ENCODE results near the gene DOCK3. TPM values are rescaled to one million over a fixed set of nuclear protein-coding genes. Genes with fewer than 3 reads are reported as not detected.

DOCK3 gene
- total RNA-seq, 1 experiment from 2014 or later: 5.6 TPM

DNA sequence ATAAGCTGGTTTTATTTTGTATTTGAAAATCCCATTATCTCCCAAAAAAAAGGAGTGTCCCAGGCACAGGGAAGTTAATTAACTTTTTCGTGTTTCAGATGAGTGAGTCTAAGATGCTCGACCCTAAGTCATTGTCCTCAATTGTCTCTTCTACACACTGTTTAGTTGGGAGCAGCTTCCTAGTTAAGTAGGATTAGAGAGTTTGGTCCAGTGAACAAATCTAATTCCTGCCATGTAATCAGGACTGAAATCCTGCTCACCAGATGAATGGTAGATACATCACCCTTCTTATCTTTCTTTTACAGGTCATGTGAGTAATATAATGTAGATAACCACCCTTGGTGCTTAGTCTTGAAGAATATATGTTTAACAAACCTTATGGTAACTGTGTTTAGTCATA is 481.4 kb downstream of the DOCK3 start:
- Mint-ChIP-seq H3K4me3 (no peak overlapping the region), H3K36me3 (peaks cover 2% of the 10 kb centered on the region; the same call in 1 of the 2 replicates), H3K27ac (no peak overlapping the region), H3K9me3 (peaks cover 13% of the 10 kb centered on the region), H3K27me3 (ENCODE audit: low read depth) (peaks cover 3% of the 10 kb centered on the region; the same call in 1 of the 2 replicates), H3K4me1 (no peaks in the 10 kb centered on the region)
- DNase-seq (ENCODE audit: low spot score) (no peak), ATAC-seq (no peak)
- TF ChIP-seq, protein P1, sequence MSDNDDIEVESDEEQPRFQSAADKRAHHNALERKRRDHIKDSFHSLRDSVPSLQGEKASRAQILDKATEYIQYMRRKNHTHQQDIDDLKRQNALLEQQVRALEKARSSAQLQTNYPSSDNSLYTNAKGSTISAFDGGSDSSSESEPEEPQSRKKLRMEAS (CRISPR knock-in tag; IDR thresholded peaks at IDR 0.05): no peak
- TF ChIP-seq MXD4 (CRISPR knock-in tag; IDR thresholded peaks at IDR 0.05; ENCODE audit: borderline replicate concordance): no peak
- TF ChIP-seq SMAD3 (CRISPR knock-in tag; IDR thresholded peaks at IDR 0.05; ENCODE audit: borderline replicate concordance): no peak
- TF ChIP-seq, protein P2, sequence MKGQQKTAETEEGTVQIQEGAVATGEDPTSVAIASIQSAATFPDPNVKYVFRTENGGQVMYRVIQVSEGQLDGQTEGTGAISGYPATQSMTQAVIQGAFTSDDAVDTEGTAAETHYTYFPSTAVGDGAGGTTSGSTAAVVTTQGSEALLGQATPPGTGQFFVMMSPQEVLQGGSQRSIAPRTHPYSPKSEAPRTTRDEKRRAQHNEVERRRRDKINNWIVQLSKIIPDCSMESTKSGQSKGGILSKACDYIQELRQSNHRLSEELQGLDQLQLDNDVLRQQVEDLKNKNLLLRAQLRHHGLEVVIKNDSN (CRISPR knock-in tag; IDR thresholded peaks at IDR 0.05): no peak
- TF ChIP-seq, protein P3, sequence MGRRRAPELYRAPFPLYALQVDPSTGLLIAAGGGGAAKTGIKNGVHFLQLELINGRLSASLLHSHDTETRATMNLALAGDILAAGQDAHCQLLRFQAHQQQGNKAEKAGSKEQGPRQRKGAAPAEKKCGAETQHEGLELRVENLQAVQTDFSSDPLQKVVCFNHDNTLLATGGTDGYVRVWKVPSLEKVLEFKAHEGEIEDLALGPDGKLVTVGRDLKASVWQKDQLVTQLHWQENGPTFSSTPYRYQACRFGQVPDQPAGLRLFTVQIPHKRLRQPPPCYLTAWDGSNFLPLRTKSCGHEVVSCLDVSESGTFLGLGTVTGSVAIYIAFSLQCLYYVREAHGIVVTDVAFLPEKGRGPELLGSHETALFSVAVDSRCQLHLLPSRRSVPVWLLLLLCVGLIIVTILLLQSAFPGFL (CRISPR knock-in tag; IDR thresholded peaks at IDR 0.05; ENCODE audit: borderline replicate concordance): no peak
- TF ChIP-seq, protein P4, sequence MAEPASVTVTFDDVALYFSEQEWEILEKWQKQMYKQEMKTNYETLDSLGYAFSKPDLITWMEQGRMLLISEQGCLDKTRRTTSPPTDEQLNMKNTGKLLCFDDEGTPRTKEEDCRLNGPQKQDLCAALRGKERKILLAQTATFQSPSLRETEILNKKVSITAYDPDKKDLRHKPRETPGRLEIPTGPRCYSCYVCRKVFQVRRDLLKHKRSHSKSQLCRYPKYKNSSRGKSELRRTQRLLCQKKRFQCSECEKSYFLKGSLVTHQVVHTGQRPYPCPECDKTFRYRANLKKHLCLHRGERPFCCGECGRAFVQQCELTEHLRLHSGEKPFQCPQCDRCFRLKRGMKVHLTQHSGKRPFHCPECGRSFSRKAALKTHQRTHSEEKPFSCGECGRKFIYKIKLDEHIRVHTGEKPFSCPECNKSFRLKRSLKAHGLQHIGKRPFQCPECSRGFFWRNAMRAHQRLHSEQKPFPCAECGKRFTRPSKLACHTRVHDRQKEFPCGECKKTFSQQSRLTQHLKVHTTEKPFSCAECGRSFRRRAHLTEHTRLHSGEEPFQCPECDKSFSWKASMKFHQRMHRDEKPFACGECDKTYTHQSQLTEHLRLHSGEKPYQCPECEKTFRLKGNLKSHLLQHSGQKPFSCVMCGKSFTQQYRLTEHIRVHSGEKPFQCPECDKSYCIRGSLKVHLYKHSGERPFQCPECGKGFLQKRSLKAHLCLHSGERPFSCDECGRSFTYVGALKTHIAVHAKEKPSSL (CRISPR knock-in tag; conservative IDR thresholded peaks at IDR 0.05): no peak
- TF ChIP-seq, protein P5, sequence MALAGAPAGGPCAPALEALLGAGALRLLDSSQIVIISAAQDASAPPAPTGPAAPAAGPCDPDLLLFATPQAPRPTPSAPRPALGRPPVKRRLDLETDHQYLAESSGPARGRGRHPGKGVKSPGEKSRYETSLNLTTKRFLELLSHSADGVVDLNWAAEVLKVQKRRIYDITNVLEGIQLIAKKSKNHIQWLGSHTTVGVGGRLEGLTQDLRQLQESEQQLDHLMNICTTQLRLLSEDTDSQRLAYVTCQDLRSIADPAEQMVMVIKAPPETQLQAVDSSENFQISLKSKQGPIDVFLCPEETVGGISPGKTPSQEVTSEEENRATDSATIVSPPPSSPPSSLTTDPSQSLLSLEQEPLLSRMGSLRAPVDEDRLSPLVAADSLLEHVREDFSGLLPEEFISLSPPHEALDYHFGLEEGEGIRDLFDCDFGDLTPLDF (CRISPR knock-in tag; IDR thresholded peaks at IDR 0.05): no peak
- no peak for TF ChIP-seq ESRRA (CRISPR knock-in tag; IDR thresholded peaks at IDR 0.05; ENCODE audit: borderline replicate concordance)
- TF ChIP-seq NFATC4 (CRISPR knock-in tag; IDR thresholded peaks at IDR 0.05): no peak
- no peak for TF ChIP-seq NR2C2 (CRISPR knock-in tag; IDR thresholded peaks at IDR 0.05)
- no peak for TF ChIP-seq ZNF232 (CRISPR knock-in tag; IDR thresholded peaks at IDR 0.05)
- TF ChIP-seq, protein P6, sequence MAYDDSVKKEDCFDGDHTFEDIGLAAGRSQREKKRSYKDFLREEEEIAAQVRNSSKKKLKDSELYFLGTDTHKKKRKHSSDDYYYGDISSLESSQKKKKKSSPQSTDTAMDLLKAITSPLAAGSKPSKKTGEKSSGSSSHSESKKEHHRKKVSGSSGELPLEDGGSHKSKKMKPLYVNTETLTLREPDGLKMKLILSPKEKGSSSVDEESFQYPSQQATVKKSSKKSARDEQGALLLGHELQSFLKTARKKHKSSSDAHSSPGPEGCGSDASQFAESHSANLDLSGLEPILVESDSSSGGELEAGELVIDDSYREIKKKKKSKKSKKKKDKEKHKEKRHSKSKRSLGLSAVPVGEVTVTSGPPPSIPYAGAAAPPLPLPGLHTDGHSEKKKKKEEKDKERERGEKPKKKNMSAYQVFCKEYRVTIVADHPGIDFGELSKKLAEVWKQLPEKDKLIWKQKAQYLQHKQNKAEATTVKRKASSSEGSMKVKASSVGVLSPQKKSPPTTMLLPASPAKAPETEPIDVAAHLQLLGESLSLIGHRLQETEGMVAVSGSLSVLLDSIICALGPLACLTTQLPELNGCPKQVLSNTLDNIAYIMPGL (CRISPR knock-in tag; IDR thresholded peaks at IDR 0.05): no peak
- TF ChIP-seq, protein P7, sequence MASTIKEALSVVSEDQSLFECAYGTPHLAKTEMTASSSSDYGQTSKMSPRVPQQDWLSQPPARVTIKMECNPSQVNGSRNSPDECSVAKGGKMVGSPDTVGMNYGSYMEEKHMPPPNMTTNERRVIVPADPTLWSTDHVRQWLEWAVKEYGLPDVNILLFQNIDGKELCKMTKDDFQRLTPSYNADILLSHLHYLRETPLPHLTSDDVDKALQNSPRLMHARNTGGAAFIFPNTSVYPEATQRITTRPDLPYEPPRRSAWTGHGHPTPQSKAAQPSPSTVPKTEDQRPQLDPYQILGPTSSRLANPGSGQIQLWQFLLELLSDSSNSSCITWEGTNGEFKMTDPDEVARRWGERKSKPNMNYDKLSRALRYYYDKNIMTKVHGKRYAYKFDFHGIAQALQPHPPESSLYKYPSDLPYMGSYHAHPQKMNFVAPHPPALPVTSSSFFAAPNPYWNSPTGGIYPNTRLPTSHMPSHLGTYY (CRISPR knock-in tag; IDR thresholded peaks at IDR 0.05): no peak
- no peak for TF ChIP-seq MYBL2 (CRISPR knock-in tag; IDR thresholded peaks at IDR 0.05)
- TF ChIP-seq, protein P8, sequence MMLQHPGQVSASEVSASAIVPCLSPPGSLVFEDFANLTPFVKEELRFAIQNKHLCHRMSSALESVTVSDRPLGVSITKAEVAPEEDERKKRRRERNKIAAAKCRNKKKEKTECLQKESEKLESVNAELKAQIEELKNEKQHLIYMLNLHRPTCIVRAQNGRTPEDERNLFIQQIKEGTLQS (CRISPR knock-in tag; conservative IDR thresholded peaks at IDR 0.05): no peak
- no peak for TF ChIP-seq GTF2I (CRISPR knock-in tag; conservative IDR thresholded peaks at IDR 0.05)
- TF ChIP-seq, protein P9, sequence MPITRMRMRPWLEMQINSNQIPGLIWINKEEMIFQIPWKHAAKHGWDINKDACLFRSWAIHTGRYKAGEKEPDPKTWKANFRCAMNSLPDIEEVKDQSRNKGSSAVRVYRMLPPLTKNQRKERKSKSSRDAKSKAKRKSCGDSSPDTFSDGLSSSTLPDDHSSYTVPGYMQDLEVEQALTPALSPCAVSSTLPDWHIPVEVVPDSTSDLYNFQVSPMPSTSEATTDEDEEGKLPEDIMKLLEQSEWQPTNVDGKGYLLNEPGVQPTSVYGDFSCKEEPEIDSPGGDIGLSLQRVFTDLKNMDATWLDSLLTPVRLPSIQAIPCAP (CRISPR knock-in tag; IDR thresholded peaks at IDR 0.05): no peak
- TF ChIP-seq GRHL2 (CRISPR knock-in tag; IDR thresholded peaks at IDR 0.05; ENCODE audit: insufficient replicate concordance, severe bottlenecking): no peak
- no peak for TF ChIP-seq CREM (CRISPR knock-in tag; IDR thresholded peaks at IDR 0.05)
- TF ChIP-seq, protein P10, sequence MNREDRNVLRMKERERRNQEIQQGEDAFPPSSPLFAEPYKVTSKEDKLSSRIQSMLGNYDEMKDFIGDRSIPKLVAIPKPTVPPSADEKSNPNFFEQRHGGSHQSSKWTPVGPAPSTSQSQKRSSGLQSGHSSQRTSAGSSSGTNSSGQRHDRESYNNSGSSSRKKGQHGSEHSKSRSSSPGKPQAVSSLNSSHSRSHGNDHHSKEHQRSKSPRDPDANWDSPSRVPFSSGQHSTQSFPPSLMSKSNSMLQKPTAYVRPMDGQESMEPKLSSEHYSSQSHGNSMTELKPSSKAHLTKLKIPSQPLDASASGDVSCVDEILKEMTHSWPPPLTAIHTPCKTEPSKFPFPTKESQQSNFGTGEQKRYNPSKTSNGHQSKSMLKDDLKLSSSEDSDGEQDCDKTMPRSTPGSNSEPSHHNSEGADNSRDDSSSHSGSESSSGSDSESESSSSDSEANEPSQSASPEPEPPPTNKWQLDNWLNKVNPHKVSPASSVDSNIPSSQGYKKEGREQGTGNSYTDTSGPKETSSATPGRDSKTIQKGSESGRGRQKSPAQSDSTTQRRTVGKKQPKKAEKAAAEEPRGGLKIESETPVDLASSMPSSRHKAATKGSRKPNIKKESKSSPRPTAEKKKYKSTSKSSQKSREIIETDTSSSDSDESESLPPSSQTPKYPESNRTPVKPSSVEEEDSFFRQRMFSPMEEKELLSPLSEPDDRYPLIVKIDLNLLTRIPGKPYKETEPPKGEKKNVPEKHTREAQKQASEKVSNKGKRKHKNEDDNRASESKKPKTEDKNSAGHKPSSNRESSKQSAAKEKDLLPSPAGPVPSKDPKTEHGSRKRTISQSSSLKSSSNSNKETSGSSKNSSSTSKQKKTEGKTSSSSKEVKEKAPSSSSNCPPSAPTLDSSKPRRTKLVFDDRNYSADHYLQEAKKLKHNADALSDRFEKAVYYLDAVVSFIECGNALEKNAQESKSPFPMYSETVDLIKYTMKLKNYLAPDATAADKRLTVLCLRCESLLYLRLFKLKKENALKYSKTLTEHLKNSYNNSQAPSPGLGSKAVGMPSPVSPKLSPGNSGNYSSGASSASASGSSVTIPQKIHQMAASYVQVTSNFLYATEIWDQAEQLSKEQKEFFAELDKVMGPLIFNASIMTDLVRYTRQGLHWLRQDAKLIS (CRISPR knock-in tag; IDR thresholded peaks at IDR 0.05; ENCODE audit: borderline replicate concordance): no peak
- ChIA-PET CTCF (no interaction called here), POLR2A (no interaction called here)

All from WTC11 (cell line).